Stimulated activated CD8-positive, alpha-beta memory T cell treated with anti-CD3 and anti-CD28 coated beads, Interleukin-15, amount 100 ng/mL, for 48 hours (primary cell): ENCODE data around the gene MEIOSIN.
A peak's percentile ranks its signal among the peaks of the same experiment; 100 is the strongest.

ENCODE experiments used
- DNase-seq, 2 donors: peaks; one replicate each; pipeline ENCODE4 v3.0.0-alpha.2; 2020; ENCODE audit warnings: low read depth in 2 of 2

Gene MEIOSIN

DNA sequence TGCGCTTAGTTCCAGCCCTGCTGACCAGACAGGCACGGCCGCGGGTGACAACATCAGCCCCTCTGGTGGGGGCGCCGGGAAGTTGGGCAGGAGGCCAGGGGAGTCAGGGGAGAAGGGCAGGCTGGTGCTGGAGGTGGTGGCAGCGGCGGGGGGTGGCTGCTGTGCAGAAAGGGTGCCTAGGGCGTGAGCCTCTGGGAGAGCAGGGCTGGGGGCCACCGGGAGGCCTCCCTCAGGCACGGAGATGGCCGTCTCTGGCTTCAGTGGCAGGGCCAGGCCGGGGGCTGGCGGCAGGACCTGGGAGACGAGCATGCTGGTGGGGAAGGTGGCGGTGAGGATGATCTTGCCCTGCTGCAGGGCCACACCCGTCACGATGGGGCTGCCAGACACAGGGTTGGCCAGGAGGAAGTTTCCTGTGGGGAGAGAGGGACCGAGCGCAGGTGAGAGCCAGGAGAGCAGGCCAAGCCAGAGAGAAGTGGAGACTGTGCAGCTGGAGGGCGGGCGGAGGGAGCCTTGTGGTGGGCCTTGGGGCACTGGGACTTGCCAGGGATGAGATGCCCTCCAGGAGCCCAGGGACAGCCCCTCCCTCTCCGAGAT is 32.6 kb downstream of the MEIOSIN start:
- DNase-seq = no peak

DNA sequence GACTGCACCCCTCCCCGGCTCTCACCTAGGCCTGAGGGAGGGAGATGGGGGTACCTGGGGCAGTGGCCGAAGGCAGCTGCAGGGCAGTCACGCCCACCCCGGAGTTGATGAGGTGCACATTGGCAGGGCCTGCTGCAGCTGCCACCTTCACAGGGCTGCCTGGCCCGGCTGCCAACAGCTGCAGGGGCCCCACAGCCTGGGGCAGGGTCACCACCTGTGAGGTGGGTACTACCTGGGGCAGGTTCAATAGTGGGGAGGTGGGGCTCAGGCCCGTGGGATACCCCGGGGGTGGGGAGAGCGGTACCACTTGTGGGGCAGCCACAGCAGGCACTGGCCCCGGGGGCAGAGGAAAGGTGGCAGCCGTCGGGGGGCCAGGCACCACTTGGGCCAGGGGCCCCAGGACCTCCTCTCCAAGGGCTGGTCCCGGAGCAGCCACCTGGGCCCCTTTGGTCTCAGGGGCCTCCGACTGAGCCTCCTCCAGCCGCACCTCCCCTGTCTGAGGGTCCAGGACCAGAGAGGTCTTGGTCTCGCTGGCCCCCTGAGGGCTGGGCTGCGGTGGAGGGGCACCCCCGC is 33.1 kb downstream of the MEIOSIN start:
- DNase-seq = no peak

DNA sequence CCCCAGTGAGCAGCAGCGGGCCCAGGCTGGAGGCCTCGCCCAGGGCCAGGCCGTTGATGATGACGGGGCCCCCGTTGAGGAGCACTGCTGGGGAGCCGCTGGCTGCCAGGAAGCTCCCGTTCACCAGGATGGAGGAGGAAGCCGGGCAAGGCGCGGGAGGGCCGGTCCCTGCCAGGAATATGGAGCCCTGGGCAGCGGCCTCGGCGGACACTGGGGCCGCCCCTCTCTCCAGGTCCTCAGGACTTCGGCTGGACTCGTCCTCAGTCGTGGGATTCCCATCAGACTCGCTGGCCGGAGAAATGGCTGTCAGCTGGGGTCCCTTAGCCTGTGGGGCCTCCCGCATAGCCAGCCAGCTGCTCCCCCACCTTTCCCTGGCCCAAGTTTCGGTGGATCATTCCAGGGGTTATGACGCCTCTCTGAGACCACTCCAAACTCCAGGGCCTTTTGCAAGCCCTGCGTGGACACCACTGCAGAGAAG is 33.7 kb downstream of the MEIOSIN start:
- no peak for DNase-seq

DNA sequence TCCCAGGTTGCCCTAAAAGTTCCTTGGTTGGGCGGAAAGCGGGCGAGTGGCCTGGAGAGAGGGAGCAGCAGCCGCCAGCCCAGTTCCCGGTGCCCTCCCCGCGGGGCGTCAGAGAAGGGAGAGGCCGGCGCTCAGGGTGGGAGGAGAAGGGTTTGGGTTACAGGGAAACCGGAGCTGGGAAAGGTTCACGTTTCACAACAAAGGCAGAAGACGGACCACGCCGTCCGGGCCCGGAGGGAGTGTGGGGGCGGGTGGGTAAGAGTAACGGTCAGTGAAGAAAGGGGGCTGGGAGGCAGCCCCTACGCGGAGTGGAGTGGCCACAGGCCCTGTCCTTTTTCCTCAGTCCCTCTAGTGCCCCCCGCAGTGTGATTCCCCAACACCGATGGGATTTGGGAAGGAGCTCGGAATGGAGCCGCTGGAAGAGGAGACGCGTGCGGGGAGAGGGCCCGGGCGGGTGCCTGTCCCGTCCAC is 34.2 kb downstream of the MEIOSIN start:
- DNase-seq = no peak

DNA sequence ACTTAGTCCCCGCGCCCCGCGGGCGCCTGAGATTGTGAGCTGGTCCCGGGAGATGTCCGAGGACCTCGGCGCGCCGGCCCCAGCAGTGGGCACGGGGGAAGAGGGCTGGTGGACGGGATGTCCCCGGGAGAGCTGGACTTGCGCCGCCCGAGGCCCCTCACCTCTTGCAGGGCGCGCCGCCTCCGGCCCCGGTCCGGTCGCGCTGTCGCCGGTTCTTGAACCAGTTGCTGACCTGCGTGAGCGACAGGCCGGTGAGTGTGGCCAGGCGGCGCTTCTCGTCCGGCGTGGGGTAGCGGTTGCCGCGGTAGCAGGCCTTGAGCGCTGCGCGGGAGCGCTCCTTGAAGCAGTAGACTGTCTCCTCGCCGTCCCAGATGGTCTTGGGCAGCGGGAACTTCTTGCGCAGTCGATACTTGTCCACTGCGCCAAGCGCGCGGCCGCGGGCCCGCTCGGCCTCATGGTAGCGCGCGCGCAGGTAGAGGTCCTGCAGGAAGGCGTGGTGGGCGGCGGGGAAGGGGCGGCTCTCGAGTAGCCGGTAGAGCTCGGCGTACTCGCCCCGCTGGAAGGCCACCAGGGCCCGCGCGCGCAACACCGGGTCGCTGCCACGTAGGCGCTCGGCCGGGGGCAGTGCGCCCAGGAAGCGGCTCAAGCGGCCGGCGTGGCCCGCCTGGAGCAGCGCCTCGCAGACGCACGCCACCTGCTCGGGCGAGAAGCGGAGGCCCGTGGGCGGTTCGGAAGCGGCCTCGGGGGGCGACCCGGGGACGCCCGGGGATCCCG is 34.8 kb downstream of the MEIOSIN start:
- peak in 1 of 2 donors; percentile 12 for DNase-seq

DNA sequence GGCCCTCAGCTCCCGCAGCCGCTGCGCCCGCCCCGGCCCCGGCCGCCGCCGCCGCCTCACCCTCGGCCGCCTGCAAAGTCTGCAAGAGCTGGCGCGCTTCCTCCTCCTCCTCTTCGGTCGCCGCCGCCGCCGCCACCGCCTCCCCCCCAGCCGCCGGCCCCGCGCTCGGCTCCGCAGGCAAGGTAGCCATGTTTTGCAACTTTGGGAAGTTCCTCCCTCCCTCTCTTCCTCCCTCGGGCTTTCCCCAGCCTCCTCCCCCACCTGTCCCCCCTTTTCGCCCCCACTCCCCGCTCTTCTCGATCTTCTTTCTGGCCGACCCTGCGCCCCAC is 35.4 kb downstream of the MEIOSIN start:
- no peak for DNase-seq

DNA sequence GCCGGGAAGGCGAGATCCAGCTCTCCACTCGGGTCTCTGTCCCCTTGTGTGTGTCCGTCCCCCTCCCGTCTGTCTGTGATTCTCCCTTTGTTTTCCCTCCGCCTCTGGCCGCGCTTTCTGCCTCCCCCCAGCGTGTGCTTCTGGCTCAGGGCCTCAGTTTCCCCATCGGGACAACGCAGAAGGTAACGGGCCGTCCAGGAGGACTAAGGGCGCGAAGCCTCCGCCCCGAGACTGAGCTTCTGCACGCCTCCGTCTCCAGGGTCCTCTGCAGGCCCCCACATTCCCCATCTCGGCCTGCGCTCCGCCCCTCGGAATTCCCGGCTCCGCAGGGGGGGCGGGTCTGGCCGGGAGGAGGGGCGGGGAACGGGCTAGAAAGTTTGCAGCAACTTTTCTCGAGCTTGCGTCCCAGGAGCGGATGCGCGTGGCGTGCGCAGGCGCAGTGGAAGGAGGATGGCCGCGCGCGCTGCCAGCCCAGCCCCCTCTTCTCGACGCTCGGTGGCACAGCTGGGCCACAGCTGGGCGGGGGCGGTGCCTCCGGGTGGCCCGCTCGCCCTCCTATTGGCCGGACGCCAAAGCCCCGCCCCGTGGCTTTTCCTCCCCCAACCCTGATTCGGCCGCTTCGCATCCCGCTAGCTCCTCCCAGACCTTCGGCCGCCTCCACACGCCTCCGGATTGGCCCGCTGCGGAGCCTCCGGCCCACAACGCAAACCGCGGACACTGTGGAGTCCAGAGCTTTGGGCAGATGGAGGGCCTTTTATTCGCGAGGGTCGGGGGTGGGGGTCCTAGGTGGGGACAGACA is 35.9 kb downstream of the MEIOSIN start, which contains the start of gene SIX5:
Gene SIX5, minus strand, starts transcription at position 269 of the 799 bp plus-strand sequence. CDS start 408 bp downstream, outside the sequence.
- peak; percentile 94 to 96 for DNase-seq

DNA sequence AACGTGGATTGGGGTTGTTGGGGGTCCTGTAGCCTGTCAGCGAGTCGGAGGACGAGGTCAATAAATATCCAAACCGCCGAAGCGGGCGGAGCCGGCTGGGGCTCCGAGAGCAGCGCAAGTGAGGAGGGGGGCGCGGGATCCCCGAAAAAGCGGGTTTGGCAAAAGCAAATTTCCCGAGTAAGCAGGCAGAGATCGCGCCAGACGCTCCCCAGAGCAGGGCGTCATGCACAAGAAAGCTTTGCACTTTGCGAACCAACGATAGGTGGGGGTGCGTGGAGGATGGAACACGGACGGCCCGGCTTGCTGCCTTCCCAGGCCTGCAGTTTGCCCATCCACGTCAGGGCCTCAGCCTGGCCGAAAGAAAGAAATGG is 36.6 kb downstream of the MEIOSIN start:
- DNase-seq = no peak

DNA sequence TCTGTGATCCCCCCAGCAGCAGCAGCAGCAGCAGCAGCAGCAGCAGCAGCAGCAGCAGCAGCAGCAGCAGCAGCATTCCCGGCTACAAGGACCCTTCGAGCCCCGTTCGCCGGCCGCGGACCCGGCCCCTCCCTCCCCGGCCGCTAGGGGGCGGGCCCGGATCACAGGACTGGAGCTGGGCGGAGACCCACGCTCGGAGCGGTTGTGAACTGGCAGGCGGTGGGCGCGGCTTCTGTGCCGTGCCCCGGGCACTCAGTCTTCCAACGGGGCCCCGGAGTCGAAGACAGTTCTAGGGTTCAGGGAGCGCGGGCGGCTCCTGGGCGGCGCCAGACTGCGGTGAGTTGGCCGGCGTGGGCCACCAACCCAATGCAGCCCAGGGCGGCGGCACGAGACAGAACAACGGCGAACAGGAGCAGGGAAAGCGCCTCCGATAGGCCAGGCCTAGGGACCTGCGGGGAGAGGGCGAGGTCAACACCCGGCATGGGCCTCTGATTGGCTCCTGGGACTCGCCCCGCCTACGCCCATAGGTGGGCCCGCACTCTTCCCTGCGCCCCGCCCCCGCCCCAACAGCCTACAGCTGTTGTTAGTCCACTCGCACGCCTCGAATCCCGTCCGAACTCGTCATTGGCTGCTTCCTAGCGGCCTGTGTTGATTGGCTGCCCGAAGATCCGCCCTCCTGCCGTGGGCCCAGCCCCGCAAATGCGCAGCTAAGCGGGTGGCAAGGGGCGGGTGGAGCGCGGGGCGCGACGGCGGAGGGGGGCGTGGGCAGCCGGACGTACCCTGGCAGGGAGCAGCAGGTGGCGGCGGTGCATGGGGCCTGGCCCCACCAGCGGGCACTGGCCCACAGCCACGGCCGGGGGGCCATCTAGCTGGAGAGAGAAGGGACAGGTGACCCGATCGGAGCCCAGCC is 37.2 kb downstream of the MEIOSIN start:
- DNase-seq = peak; percentile 83 to 86

DNA sequence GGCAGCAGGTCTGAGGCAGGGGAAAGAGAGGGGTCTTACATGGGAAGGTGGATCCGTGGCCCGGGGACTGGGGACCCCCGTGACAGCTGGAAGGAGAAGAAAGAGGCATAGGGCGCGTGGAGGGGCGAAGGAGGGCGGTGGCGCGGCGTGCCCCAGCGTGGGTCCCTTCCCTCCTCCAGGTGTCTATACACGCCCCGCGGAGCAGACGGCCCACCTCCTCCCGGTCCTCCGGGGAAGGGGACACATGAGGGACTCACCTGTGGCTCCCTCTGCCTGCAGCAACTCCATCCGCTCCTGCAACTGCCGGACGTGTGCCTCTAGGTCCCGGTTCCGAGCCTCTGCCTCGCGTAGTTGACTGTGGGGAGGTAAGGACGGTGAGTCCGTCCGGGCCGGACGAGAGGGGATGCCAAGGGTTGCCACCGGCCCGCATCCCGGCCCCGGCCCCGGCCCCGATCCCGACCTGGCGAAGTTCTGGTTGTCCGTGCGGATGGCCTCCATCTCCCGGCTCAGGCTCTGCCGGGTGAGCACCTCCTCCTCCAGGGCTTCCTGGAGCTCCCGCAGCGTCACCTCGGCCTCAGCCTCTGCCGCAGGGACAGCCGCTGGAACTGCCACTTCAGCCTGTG is 38.2 kb downstream of the MEIOSIN start:
- DNase-seq = no peak

DNA sequence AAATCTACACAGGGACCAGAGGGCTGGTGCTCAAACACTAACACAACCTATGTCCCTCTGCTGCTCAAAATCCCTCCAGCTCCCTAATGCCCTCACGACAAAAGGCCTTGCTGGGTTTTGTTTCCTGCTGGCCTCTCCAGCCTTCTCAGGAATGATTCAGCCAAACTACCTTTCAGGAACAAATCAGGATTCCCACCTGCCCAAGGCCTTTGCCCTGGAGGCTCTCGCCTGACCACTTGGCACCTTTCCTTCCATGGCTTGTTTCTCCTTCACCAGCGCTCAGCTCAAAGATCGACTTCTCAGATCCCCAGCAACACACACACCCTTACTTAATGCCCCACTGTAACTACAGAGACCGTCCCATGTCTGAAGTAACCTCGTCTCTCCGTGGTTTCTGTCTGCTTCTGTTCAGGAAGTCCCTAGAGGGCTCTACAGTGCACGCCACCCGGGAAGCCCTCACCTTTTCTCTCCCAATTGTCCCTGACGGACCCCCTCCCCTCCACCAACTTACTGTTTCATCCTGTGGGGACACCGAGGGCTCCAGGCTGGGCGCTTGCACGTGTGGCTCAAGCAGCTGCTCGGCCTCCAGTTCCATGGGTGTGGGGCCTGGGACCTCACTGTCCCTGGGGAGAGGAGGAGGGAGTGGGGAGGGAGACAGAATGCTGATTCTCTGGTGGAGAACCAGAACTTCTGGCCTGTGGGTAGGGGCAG is 39.0 kb downstream of the MEIOSIN start:
- DNase-seq = no peak

DNA sequence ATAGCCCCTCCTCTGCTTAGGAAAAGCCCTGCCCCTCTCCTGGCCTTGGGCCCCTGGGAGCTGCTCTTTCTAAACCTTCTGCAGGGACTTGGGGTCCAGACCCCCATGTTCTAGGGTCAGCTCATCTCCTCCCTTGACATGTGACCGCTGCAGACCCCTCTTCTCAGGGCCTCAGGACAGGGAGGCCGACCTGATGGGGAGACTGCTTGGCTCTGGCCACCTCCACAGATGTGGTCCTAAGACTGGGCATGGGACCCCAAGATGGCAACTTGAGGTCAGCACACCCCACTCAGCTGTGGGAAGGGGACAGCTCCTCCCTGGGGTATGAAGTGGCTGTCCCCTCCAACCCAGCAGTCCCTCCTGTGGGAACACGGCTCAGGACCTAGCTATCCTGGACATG is 39.7 kb downstream of the MEIOSIN start:
- no peak for DNase-seq

DNA sequence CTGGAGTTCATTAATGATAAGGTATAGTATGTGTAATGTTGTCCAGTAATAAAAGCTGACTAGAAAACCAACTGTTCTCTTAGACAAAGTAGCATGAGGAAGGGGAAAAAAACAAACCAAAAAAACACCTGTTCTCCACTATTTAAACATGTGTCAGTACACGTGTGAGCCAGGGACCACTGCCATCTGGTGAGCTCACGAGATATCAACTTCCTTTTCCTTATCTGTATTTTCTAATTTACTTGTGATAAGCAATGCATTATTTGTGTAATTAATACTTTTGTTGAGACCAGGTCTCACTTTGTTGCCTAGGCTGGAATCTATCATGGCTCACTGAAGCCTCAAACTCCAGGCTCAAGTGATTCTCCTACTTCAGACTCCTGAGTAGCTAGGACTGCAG is 40.1 kb downstream of the MEIOSIN start:
- no peak for DNase-seq

DNA sequence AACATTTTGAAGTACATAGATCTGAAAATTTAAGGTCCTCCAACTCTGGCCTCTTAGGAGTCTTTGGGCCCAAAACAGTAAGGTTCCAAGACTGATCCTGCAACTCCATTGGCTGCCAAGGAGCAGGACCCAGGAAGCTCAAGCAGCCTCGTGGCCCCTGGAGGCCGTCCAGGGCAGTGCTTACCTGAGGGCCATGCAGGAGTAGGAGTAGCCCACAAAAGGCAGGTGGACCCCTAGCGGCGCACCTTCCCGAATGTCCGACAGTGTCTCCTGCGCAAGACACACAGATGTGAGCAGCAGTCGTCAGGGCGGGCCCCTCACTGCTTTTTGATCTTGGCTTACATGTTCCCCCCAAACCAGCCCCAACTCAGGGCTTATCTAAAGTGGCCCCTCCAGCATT is 41.5 kb downstream of the MEIOSIN start:
- DNase-seq = no peak

DNA sequence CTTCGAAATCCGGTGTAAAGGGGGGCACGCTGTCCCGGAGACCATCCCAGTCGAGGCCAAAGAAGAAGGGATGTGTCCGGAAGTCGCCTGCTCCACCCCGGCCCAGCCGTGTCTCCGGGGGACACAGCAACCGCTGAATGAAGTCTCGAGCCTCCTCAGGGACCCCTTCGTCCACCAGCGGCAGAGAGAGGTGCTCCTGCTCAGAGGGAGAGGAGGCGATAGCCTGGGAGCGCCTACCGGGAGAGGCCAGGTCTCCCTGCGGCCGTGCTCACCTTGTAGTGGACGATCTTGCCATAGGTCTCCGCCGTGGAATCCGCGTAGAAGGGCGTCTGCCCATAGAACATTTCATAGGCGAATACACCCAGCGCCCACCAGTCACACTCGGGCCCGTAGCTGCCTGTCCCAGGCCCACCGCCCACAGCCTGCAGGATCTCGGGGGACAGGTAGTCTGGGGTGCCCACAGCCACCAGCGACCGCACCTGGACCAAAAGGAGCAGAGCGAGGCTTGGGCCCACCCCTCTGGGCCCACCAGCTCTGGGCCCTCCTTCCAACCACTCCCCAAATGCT is 44.2 kb downstream of the MEIOSIN start:
- no peak for DNase-seq

DNA sequence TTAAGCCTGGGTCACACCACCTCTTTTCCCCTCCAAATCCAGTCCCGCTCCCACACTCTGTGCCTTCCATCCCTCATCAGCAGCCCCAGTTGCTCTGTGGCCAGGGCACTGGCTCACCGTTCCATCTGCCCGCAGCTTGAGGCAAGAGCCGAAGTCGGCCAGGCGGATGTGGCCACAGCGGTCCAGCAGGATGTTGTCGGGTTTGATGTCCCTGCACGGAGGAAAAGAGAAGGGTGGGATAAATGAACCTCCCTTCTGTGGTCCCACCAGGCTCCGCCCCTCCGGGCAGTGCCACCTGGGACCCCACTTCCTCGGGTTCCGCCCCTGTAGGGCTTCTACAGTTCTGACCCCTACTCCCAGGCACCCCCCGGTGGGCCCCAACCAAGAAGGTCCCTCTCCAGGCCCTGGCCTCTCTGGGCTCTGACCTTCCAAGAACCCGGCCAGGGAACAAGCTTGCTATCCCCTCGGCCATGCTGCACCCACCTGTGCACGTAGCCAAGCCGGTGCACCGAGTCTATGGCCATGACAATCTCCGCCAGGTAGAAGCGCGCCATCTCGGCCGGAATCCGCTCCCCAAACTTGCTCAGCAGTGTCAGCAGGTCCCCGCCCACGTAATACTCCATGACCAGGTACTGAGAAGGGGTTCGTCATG is 44.9 kb downstream of the MEIOSIN start:
- no peak for DNase-seq

DNA sequence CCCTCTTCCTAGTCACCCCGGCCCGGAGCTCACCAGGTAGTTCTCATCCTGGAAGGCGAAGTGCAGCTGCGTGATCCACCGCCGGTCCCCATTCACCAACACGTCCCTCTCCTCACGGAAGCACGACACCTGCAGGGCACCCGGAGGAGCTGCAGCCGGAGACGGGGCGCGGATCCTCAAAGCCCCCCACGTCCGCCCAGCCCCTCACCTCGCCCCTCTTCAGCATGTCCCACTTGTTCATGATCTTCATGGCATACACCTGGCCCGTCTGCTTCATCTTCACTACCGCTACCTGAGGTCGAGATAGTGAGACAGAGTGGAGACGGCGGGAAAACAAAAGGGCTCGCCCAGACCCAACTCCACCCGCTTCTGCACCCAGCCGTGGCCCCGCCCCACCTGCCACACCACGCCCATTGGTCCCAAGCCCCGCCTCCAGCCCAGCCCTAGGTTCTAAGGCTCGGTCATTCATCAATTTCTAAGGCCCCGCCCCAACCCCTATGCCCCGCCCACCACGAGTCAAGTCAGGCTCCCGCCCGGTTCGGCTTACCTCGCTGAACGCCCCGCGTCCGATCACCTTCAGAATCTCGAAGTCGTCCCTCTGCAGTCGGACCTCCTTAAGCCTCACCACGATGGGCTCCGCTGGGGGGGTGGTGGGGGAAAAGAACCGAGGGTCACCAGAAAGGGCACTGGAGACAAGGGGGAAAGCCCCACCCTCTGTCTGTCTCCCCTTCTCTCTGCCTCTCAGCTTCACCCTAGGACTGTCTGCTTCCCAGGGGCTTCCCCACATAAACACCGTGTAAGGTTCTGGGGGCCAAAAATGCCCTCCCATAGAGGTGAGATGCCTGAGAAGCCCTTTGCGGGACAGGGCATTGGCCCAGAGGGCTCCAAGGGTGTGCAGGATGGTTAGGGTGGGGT is 46.2 kb downstream of the MEIOSIN start:
- peak; percentile 84 to 90 for DNase-seq

DNA sequence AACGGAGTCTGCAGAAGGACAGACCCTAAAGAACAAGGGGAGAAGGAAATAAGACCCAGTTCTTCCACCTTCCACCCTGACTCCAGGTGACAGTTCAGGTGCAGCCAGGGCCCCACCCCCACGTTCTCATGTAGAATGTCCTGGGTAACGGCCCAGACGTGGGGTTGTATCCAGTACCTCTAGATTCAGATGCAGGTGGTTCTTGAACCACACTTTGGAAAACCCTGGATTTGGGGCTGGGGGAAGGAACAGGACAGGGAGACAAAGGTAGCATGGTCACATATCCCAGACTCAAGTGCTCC is 46.9 kb downstream of the MEIOSIN start:
- no peak for DNase-seq
